NB4 (cell line): Measurements from ENCODE around the gene PXT1.

Experiments
- MYC ChIP-seq: IDR thresholded peaks from 2 replicates; pipeline ENCODE4 v1.6.1; 2011; ENCODE audit warnings: low read depth, low read length
- POLR2A ChIP-seq: IDR thresholded peaks from 2 replicates; pipeline ENCODE4 v1.6.1; 2011; ENCODE audit warnings: mild to moderate bottlenecking; ENCODE audit not compliant: insufficient read length; ENCODE audit errors: extremely low read depth
- TF ChIP-seq, protein P1 (sequence below): IDR thresholded peaks from one replicate; pipeline ENCODE4 v1.5.1; 2012; ENCODE audit warnings: low read depth, low read length
- TF ChIP-seq, protein P2 (sequence below): IDR thresholded peaks from 2 replicates; pipeline ENCODE4 v1.6.1; 2011; ENCODE audit warnings: low read depth, low read length

DNA sequence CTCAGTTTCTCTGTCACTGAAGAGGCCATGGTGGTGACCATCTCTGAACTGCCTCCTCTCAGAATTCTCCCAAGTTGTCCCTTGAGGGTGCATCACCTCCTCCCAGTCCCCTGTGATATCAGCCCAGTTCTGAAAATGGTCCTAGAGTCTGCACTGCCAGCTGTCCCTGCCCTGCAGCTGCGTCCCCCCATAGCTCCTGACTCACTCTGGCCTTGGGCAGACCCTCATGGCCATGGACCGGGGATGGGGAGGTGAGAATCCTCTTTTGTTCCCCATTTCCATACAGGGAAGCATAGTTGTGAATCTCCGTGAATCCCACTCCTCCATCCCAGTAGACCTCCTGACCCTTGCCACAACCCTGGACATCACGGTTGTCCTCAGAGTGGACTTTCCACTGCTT is 59.7 kb downstream of the PXT1 start:
- TF ChIP-seq, protein P1, sequence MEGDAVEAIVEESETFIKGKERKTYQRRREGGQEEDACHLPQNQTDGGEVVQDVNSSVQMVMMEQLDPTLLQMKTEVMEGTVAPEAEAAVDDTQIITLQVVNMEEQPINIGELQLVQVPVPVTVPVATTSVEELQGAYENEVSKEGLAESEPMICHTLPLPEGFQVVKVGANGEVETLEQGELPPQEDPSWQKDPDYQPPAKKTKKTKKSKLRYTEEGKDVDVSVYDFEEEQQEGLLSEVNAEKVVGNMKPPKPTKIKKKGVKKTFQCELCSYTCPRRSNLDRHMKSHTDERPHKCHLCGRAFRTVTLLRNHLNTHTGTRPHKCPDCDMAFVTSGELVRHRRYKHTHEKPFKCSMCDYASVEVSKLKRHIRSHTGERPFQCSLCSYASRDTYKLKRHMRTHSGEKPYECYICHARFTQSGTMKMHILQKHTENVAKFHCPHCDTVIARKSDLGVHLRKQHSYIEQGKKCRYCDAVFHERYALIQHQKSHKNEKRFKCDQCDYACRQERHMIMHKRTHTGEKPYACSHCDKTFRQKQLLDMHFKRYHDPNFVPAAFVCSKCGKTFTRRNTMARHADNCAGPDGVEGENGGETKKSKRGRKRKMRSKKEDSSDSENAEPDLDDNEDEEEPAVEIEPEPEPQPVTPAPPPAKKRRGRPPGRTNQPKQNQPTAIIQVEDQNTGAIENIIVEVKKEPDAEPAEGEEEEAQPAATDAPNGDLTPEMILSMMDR: no peak
- TF ChIP-seq POLR2A (no peak), MYC (no peak)
- TF ChIP-seq, protein P2, sequence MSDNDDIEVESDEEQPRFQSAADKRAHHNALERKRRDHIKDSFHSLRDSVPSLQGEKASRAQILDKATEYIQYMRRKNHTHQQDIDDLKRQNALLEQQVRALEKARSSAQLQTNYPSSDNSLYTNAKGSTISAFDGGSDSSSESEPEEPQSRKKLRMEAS: no peak
